GDM1 (cell line): ENCODE data around the gene SLC35E2B.
"Not testable (repeated sequence)": the region's sequence is repeated elsewhere in the genome, so short reads cannot be mapped to it uniquely, and the experiment has no call there.

Experiments used
- DNase-seq: peaks from one replicate; lab custom pipeline; 2025; lab: John Stamatoyannopoulos, UW

Gene SLC35E2B

GRCh38 chr1:1703796-1704195 lies 11.2 kb upstream of the SLC35E2B start:
- DNase-seq = no peak

- DNase-seq = not testable (repeated sequence)
These were observed 9.9 kb upstream of the SLC35E2B start for GRCh38 chr1:1702506-1702905.

DNA sequence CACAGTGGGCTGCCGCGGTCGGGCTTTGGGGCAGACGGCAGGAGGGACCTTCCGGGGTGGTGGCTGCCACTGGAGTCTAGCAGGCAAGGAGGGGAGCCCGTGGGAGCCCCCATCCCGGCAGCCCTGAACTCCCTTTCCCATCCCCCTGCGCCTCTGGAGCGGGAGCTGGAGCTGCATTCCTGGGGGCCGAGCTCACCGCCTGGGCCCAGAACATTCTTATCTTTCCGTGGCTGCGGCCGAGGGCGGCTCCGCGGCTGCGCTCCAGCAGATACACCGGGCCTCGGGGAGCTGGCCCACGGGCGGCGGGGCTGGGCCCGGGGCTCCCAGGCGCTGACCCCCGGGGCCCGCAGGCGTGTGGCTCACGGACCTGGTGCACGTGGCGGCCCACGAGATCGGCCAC lies 8.0 kb upstream of the SLC35E2B start:
- DNase-seq = not testable (repeated sequence)

GRCh38 chr1:1700067-1700466 lies 7.5 kb upstream of the SLC35E2B start:
- DNase-seq = not testable (repeated sequence)

DNA sequence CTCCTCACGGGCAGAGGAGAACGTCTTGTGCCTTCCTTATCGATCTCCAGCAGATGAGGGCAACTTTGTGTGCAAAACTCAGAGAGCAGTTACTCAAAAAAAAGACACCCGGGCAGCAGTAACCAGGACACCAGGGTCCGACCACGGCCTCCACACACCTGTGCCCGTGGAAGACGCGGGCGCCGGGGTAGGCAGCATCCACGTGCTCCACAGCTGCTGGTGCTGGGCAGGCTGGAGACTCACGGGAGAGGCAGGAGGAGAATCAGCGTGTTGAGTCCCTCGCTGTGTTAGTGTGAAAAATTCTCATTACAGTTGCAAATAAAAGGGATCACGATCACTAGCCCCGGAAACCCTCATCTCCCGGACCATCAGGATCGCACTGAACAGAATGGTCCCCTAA lies 6.5 kb upstream of the SLC35E2B start:
- DNase-seq = not testable (repeated sequence)

GRCh38 chr1:1697358-1698183 lies 5.0 kb upstream of the SLC35E2B start:
- DNase-seq = not testable (repeated sequence)

DNA sequence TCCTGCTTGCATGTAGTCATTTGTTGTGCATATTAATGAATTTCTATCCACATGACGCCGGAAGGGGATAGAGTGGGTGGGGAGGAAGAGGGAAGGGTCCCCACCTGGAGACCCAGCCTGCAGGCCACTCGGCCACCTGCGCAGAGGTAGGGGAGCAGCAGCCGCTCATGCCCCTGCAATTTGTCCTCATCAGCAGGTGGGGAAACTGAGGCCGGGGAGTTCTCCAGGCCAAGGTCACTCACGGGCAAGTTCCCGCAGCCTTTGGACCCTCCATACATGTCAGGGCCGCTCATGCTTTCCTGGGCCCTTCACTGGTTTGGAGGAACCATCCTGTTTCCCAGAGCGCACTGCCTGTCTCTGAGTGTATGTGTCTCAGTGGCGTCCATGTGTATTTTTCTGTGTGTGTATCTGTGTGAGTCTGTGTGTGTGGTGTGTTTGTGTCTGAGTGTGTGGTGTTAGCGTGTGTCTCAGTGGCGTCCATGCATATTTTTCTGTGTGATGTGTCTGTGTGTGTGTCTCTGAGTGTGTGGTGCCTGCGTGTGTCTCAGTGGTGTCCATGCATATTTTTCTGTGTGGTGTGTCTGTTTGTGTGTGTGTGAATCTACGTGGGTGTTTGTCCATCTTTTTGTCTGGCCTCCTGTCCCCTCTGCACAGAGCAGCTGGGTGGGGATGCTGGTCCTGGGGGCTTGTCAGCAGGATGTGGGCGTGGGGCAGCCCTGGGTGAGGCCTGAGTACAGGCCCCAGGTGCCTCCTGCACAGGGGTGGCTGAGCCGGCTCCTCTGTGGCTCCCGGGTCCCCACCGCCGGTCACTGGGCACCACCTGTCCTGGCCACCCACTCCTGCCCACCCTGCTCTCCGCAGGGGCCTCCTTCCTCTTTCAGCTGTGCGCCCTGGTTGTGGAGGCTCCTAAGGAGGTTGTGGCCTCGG lies 4.1 kb upstream of the SLC35E2B start:
- DNase-seq = not testable (repeated sequence)

DNA sequence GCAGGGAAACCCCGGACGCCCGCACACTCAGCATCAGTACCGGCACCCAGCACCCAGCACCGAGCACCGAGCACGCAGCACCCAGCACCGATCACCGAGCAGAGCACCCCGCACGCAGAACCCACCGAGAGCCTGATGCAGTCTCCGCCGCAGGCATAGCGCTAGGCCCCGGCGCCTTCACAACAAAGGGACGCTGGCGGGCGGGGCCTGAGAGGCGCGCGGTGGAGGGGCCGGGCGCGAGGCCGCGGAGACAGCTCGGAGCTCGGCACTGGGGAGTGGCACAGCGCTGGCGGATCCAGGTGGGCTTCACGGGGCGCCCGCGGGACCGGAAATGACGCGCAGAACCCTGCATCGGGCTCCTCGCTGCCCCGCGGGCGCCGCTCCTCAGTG lies 276 bp downstream of the SLC35E2B start:
- DNase-seq = peak; percentile 78

- DNase-seq = not testable (repeated sequence)
These were observed 1.2 kb downstream of the SLC35E2B start for GRCh38 chr1:1691443-1691842.

GRCh38 chr1:1689526-1689925 lies 3.1 kb downstream of the SLC35E2B start:
- DNase-seq = not testable (repeated sequence)

DNA sequence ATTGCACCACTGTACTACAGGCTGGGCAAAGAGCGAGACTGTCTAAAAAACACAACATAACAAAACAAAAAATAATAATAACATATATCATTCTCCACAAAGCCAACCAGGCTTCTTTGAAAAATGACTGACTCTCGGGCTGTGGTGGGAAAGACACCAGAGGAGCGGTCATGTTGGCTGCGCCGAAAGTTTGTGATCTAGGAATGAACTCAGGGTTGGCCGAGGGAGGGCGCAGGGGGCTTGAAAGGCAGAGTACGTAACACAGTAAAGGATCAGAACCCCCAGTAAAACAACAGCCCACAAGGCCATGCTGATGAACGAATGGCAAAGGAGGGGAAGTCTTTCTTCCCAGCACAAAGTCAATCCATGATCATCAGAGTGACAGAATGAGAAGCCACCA lies 4.7 kb downstream of the SLC35E2B start:
- DNase-seq = no peak

DNA sequence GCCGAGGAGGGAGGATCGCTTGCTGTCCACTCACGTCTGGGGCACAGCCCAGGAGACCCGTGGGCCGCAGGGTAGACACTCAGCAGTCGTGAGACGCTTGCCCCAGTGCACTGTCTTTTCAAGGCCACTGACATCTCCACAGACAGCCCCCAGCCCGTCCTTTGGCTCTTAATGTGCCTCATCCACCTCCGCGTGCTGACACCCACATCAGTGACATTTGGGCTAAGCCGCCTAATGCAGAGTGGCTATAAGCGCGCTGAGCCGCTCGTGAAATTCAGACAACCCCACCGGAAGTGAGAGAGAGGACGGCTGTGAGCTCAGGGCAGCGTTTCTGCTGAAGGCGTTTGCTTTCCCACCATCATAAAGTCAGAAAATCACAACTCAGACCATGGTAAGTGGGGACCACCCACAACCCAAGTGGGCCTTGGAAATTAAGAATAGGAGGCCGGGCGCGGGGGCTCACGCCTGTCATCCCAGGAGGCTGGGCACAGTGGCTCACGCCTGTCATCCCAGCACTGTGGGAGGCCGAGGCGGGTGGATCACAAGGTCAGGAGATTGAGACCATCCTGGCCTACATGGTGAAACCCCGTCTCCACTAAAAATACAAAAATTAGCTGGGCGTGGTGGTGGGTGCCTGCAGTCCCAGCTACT lies 8.4 kb downstream of the SLC35E2B start:
- no peak for DNase-seq

GRCh38 chr1:1683104-1683905 lies 9.3 kb downstream of the SLC35E2B start:
- no peak for DNase-seq

DNA sequence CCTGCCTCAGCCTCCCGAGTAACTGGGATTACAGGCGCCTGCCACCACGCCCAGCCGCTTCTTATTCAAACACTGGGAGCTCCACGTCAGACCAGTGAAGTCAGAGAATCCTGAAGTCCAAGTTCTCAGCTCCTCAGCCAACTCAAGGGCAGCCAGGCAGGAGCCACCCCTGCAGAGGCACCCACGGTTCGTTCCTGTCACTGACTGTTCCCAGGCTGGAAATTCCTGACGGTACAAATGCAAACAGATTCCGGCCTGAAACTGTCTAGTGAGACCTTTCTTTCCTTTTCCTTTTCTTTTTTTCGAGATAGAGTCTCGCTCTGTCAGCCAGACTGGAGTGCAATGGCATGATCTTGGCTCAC lies 11.7 kb downstream of the SLC35E2B start:
- no peak for DNase-seq

GRCh38 chr1:1680031-1680911 lies 12.3 kb downstream of the SLC35E2B start:
- DNase-seq = no peak

DNA sequence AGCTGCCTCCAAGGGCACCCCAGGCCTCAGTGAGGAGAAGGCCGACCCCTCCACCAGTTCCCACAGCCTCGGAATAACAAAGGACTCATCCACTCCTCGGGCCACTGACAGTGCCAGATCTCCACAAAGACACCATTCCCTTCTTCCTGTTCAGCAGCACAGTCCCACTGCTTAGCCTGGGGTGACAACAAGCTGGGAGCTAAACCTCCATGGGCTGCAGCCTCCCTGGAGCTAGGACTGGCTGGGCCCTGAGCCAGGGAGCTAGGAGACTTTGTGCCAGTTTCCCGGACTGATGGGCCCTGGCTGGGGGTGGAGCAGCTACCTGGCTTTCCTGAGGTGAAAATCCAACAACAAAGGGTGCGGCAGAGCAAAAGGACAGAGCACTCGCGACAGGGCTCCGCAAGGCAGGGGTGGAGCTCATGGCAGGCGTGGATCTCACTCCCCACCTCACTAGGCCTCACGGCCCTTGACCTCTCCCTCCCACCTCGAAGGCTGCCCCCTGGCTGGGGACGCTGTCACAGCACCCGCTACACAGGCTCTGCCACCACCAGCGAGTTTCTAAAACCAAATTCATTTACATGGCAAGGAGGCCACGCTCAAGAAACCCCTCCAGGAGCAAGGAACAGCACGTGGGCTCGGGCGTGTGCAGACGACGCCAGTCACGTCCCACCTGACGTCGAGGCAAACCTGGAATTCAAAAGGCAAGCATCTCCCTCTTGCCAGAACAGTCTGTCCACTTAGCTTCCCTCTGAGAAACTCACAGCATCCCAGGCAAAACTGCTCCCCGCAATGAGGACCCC lies 13.8 kb downstream of the SLC35E2B start:
- DNase-seq = no peak

GRCh38 chr1:1677718-1678580 lies 14.6 kb downstream of the SLC35E2B start:
- DNase-seq = no peak

DNA sequence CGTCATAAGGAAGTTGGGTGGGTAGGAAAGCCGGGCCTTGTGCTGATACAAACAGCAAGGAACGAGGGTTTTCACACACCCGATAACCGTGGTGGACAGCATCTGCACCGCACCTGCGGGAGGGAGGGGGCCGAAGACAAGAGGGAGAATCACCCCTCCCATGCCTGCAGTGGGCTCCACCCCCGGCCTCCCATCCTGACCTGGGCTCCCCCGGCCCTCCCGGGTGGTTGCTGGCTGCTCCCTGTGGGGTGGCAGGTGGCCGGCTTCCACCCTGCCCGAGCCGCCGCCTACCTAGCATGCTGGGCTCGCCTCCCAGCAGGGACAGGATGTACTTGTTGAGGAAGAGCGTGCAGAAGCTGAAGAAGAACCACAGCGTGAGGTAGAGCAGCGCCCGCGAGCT lies 16.5 kb downstream of the SLC35E2B start:
- DNase-seq = not testable (repeated sequence)

- not testable (repeated sequence) for DNase-seq
These were observed 17.4 kb downstream of the SLC35E2B start for GRCh38 chr1:1675218-1675617.
